ENCODE results near the gene TMIE. TPM values are rescaled to one million over a fixed set of nuclear protein-coding genes. Genes with fewer than 3 reads are reported as not detected.
A peak's percentile ranks its signal among the peaks of the same experiment; 100 is the strongest.

The TMIE gene, protein sequence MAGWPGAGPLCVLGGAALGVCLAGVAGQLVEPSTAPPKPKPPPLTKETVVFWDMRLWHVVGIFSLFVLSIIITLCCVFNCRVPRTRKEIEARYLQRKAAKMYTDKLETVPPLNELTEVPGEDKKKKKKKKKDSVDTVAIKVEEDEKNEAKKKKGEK
- total RNA-seq, result 1 to 10 TPM; 2.0 to 5.3 (median 3.0) TPM
- 2.1 TPM for total RNA-seq (2013)
- 0.38 to 4.8 (median 1.6) reads per million in 29 experiments for total RNA-seq

DNA sequence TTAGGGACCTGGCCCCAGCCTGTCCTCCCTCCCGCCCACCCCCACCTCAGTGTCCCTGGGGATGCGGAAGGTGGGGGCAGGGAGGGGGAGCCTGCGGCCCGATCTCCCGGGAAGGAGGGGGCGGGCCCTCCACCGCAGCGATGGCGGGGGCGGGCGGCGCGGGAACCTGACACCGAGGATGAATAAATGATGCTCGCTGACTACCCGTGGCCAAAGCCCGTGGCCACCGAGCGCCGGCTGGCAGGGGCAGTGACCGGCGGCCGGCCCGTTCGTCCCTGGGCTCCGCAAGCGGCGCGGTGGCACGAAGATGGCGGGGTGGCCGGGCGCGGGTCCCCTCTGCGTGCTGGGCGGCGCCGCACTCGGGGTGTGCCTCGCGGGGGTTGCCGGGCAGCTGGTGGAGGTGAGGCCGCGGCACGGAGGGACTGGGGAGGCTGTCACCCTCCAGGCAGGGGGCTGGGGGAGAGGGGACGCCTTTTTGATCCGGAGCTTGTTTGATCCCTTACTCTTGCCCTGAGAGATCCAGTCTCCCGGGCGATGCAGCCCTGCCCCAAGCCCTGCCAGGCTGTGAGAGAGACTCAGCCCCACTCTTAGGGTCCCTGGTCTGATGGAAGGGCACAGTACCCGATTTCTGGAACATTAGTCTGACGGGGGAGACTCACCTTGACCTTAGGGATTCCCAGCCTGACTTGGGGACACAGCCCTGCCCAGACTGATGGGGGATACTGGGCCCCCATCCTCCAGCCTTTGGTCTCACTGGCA lies at the start of gene TMIE:
Gene TMIE, plus strand, starts transcription at position 212 of the 759 bp plus-strand sequence. Its CDS starts 96 bp downstream, at position 308.
- ATAC-seq (replicated peaks in 1 of 4), result peak in 1 of 4 experiments; percentile 33
- DNase-seq, result peak in 1 of 35 experiments; percentile 12

DNA sequence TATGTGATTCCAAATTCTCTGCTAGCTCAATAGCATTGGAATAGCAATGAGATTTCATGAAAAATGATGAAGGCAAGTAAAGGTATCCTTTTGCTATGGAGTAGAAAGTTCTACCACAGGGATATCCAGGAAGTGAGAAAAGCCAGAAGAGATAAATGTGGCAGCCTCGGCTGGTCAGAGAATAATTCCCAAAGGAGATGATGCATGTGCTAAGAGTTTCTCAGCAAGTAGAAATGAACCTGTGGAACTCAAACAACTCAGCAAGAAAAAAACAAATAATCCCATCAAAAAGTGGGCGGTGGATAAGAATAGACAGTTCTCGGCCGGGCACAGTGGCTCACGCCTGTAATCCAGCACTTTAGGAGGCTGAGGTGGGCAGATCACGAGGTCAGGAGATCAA lies 45.9 kb upstream of the TMIE start:
- Mint-ChIP-seq H3K4me3 (no peak overlapping the region), H3K4me1 (no peaks in the 10 kb centered on the region), H3K27ac (no peak overlapping the region), H3K27me3 (peaks cover 12 to 19% of the 10 kb centered on the region in 2 donors), H3K36me3 (no peaks in the 10 kb centered on the region), H3K9me3 (peaks cover 4 to 12% (median 10%) of the 10 kb centered on the region in 3 donors)
- ChIA-PET CTCF (no interaction called here), POLR2A (no interaction called here)
- ATAC-seq (replicated peaks in 1 of 4) (no peak), DNase-seq (no peak)
- no peaks in the 10 kb centered on the region for H3K36me3 ChIP-seq (ENCODE audit: control insufficient read depth in 2 of 2, extremely low read depth in 1 of 2, insufficient read depth in 1 of 2, low read length in 1 of 2)
- H3K9me3 ChIP-seq, result no peaks in the 10 kb centered on the region
- H3K4me3 ChIP-seq (ENCODE audit: control insufficient read depth in 1 of 2, extremely low read depth in 1 of 2, low read length in 1 of 2), result no peak overlapping the region
- WGBS (ENCODE audit: insufficient coverage), result no CpG with 5 or more reads among the region's 6 CpGs
- H3K27me3 ChIP-seq (replicated peaks in 1 of 2; ENCODE audit: control insufficient read depth in 2 of 2, extremely low read depth in 1 of 2, insufficient read depth in 2 of 2, low read length in 1 of 2), result peaks cover 0 to 3% of the 10 kb centered on the region in 2 experiments
- no peak overlapping the region for H3K27ac ChIP-seq (ENCODE audit: low read length)
- no peaks in the 10 kb centered on the region for H3K4me1 ChIP-seq (ENCODE audit: control insufficient read depth in 1 of 2, extremely low read depth in 1 of 2, insufficient read depth in 2 of 2, low read length in 2 of 2)

More for the DNA sequence above, at the start of gene TMIE:
- Histone ChIP-seq H3K27me3 (replicated peaks in 1 of 2; ENCODE audit: control insufficient read depth in 2 of 2, extremely low read depth in 1 of 2, insufficient read depth in 2 of 2, low read length in 1 of 2) (peaks cover 0 to 47% of the 10 kb centered on the region in 2 experiments), H3K4me1 (ENCODE audit: control insufficient read depth in 1 of 2, extremely low read depth in 1 of 2, insufficient read depth in 2 of 2, low read length in 2 of 2) (peaks cover 8 to 47% of the 10 kb centered on the region in 2 experiments), H3K27ac (ENCODE audit: low read length) (no peak within 1 kb of the TSS), H3K36me3 (ENCODE audit: control insufficient read depth in 2 of 2, extremely low read depth in 1 of 2, insufficient read depth in 1 of 2, low read length in 1 of 2) (no peaks in the 10 kb centered on the region), H3K9me3 (no peaks in the 10 kb centered on the region), H3K4me3 (ENCODE audit: control insufficient read depth in 1 of 2, extremely low read depth in 1 of 2, low read length in 1 of 2) (peak within 1 kb of the TSS in 1 of 2 donors; percentile 10)
- peaks cover 0 to 9% of the 10 kb centered on the region in 2 donors for H3K27me3 Mint-ChIP-seq
- H3K36me3 Mint-ChIP-seq, result no peaks in the 10 kb centered on the region
- ChIA-PET POLR2A (interaction anchor here in 1 of 2 donors (0.6 kb wide), 2 partner anchors 180 to 446 kb away, joined by 4 to 6 read pairs; no protein-coding TSS in a partner anchor), CTCF (interaction anchor here in 1 of 2 donors (1.1 kb wide), 1 partner anchor 211 kb away, joined by 3 read pairs; no protein-coding TSS in a partner anchor)
- peak within 1 kb of the TSS; percentile 25 to 70 (median 56) for H3K4me3 Mint-ChIP-seq
- 12% methylated on average over 42 of the region's 51 CpGs for whole genome bisulfite sequencing (ENCODE audit: insufficient coverage)
- no peaks in the 10 kb centered on the region for H3K9me3 Mint-ChIP-seq
- no peak within 1 kb of the TSS for H3K27ac Mint-ChIP-seq
- H3K4me1 Mint-ChIP-seq, result peaks cover 25 to 43% (median 31%) of the 10 kb centered on the region in 3 donors

DNA sequence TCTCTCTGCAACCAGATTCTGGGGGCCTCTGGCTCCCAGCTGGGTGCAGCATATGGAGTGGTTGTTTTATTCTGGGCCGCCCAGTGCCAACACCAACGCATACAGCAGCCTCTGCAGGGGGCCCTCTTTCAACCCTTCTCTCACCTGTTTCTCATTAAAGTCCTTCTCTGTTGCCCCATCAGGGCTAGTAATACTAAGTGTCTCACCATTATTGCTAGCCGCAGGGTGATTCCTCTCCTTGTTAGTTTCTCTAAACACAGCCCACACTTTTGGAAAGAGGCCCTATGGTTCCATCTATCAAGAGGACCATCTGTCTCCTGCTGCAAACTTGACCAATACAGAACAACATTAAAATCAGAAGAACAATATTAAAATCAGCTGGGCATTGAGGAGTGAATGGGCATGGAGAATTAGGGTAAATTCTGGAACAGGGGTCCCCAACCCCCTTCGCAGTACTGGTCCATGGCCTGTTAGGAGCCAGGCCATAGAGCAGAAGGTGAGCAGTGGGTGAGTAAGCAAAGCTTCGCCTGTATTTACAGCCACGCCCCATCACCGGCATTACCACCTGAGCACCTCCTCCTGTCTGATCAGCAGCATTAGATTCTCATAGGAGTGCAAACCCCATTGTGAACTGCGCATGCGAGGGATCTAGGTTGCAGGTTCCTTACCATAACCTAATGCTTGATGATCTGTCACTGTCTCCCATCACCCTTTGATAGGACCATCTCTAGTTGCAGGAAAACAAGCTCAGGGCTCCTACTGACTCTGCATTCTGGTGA lies 44.2 kb upstream of the TMIE start:
- no peak for ATAC-seq (replicated peaks in 1 of 4)
- Mint-ChIP-seq H3K4me3 (no peak overlapping the region), H3K9me3 (peaks cover 4 to 6% (median 4%) of the 10 kb centered on the region in 3 donors), H3K4me1 (no peaks in the 10 kb centered on the region), H3K36me3 (no peaks in the 10 kb centered on the region), H3K27ac (no peak overlapping the region), H3K27me3 (peaks cover 9 to 14% of the 10 kb centered on the region in 2 donors)
- ChIA-PET POLR2A (interaction anchor here in 1 of 2 donors (0.6 kb wide), 1 partner anchor 28 kb away, joined by 3 read pairs; no protein-coding TSS in a partner anchor), CTCF (no interaction called here)
- Histone ChIP-seq H3K9me3 (no peaks in the 10 kb centered on the region), H3K27ac (ENCODE audit: low read length) (no peak overlapping the region), H3K36me3 (ENCODE audit: control insufficient read depth in 2 of 2, extremely low read depth in 1 of 2, insufficient read depth in 1 of 2, low read length in 1 of 2) (no peaks in the 10 kb centered on the region), H3K27me3 (replicated peaks in 1 of 2; ENCODE audit: control insufficient read depth in 2 of 2, extremely low read depth in 1 of 2, insufficient read depth in 2 of 2, low read length in 1 of 2) (peaks cover 0 to 12% of the 10 kb centered on the region in 2 experiments), H3K4me3 (ENCODE audit: control insufficient read depth in 1 of 2, extremely low read depth in 1 of 2, low read length in 1 of 2) (no peak overlapping the region), H3K4me1 (ENCODE audit: control insufficient read depth in 1 of 2, extremely low read depth in 1 of 2, insufficient read depth in 2 of 2, low read length in 2 of 2) (no peaks in the 10 kb centered on the region)
- DNase-seq, result no peak
- WGBS (ENCODE audit: insufficient coverage), result 97% methylated on average over 5 of the region's 9 CpGs

DNA sequence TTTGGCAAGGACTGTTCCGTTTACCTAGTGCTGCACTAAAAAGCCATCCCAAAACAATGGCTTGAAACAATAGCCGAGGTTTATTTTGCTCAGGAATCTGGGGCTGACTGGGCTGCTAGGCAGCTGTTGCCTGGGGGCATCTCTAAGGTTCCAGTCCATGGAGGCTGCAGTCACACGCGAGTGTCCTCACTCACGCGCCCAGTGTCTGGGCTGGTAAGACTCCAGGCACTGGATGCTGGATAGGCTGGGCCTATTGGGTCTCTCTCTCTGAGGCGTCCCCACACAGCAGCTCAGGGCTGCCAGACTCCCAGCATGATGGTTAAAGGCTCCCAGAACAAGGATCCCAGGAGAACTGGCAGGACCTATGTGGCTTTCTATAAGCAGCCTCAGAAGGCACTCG lies 41.9 kb upstream of the TMIE start:
- DNase-seq (no peak), ATAC-seq (replicated peaks in 1 of 4) (no peak)
- Mint-ChIP-seq H3K4me3 (no peak overlapping the region), H3K27me3 (peaks cover 1 to 8% of the 10 kb centered on the region in 2 donors), H3K4me1 (peaks cover 0 to 7% (median 0%) of the 10 kb centered on the region in 3 donors), H3K27ac (no peak overlapping the region), H3K36me3 (no peaks in the 10 kb centered on the region), H3K9me3 (no peaks in the 10 kb centered on the region)
- WGBS (ENCODE audit: insufficient coverage), result 93% methylated on average over 8 of the region's 8 CpGs
- H3K4me3 ChIP-seq (ENCODE audit: control insufficient read depth in 1 of 2, extremely low read depth in 1 of 2, low read length in 1 of 2), result no peak overlapping the region
- H3K36me3 ChIP-seq (ENCODE audit: control insufficient read depth in 2 of 2, extremely low read depth in 1 of 2, insufficient read depth in 1 of 2, low read length in 1 of 2), result no peaks in the 10 kb centered on the region
- H3K27me3 ChIP-seq (replicated peaks in 1 of 2; ENCODE audit: control insufficient read depth in 2 of 2, extremely low read depth in 1 of 2, insufficient read depth in 2 of 2, low read length in 1 of 2), result peaks cover 0 to 21% of the 10 kb centered on the region in 2 experiments
- no peaks in the 10 kb centered on the region for H3K9me3 ChIP-seq
- no peaks in the 10 kb centered on the region for H3K4me1 ChIP-seq (ENCODE audit: control insufficient read depth in 1 of 2, extremely low read depth in 1 of 2, insufficient read depth in 2 of 2, low read length in 2 of 2)
- H3K27ac ChIP-seq (ENCODE audit: low read length), result no peak overlapping the region
- ChIA-PET POLR2A (no interaction called here), CTCF (no interaction called here)

DNA sequence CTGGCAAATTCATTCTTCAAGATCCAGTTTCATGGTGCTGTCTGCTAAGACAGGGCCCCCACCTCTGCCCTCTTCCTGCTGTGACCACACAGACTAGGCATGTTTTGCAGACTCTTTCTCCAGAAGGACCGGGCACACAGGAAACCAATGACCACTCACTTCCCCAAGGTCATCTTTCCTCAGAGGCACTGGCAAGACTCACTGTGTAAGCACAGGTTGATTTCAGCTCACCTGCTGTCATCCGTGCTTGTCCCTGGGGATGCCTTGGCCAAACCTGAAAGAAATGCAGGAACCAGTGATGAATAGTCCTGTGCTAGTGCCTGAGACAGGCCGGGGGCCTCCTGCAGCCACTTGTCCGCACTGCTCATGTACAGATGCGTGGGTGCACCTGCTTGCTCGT lies 41.2 kb upstream of the TMIE start:
- DNase-seq, result no peak
- no peak for ATAC-seq (replicated peaks in 1 of 4)
- Histone ChIP-seq H3K4me3 (ENCODE audit: control insufficient read depth in 1 of 2, extremely low read depth in 1 of 2, low read length in 1 of 2) (no peak overlapping the region), H3K4me1 (ENCODE audit: control insufficient read depth in 1 of 2, extremely low read depth in 1 of 2, insufficient read depth in 2 of 2, low read length in 2 of 2) (no peaks in the 10 kb centered on the region), H3K27me3 (replicated peaks in 1 of 2; ENCODE audit: control insufficient read depth in 2 of 2, extremely low read depth in 1 of 2, insufficient read depth in 2 of 2, low read length in 1 of 2) (peaks cover 0 to 21% of the 10 kb centered on the region in 2 experiments), H3K27ac (ENCODE audit: low read length) (no peak overlapping the region), H3K36me3 (ENCODE audit: control insufficient read depth in 2 of 2, extremely low read depth in 1 of 2, insufficient read depth in 1 of 2, low read length in 1 of 2) (no peaks in the 10 kb centered on the region), H3K9me3 (no peaks in the 10 kb centered on the region)
- ChIA-PET POLR2A (no interaction called here), CTCF (no interaction called here)
- Mint-ChIP-seq H3K4me1 (peaks cover 0 to 7% (median 0%) of the 10 kb centered on the region in 3 donors), H3K9me3 (no peaks in the 10 kb centered on the region), H3K36me3 (no peaks in the 10 kb centered on the region), H3K4me3 (no peak overlapping the region), H3K27ac (no peak overlapping the region), H3K27me3 (peaks cover 1 to 7% of the 10 kb centered on the region in 2 donors)
- 63% methylated on average over 4 of the region's 6 CpGs for WGBS (ENCODE audit: insufficient coverage)

All from T-cell (primary cell).